BJ (cell line): ENCODE data around the gene NFKBIE. TPM values are rescaled to one million over a fixed set of nuclear protein-coding genes. Genes with fewer than 3 reads are reported as not detected.
A peak's percentile ranks its signal among the peaks of the same experiment; 100 is the strongest.

Experiments
- CTCF ChIA-PET: fragments of 350-600 bp; formaldehyde crosslinking; extraction: SDS; loops from one replicate; lab custom pipeline; 2021; ENCODE audit warnings: antibody characterized with exemption, inconsistent platforms; lab: Yijun Ruan, JAX
- POLR2A ChIA-PET: fragments of 300-600 bp; sonication (Branson Sonifier 250); formaldehyde crosslinking; extraction: SDS; loops from one replicate; lab custom pipeline; 2021; ENCODE audit warnings: antibody characterized with exemption; lab: Charles Lee
- DNase-seq: peaks from one replicate; pipeline ENCODE4 v3.0.0-alpha.2; 2011; ENCODE audit warnings: low read depth
- H3K27me3 ChIP-seq: 2 replicates; pipeline ENCODE4 v1.6.0; 2011; ENCODE audit warnings: low read length; ENCODE audit not compliant: control insufficient read depth, insufficient read depth
- H3K36me3 ChIP-seq: 2 replicates; pipeline ENCODE4 v1.5.1; 2011; ENCODE audit warnings: low read length; ENCODE audit not compliant: control insufficient read depth, insufficient read depth
- H3K4me3 ChIP-seq: 2 replicates; pipeline ENCODE4 v1.5.1; 2011; ENCODE audit warnings: low read depth, mild to moderate bottlenecking, control low read depth, low read length
- CTCF ChIP-seq: IDR thresholded peaks from 2 replicates; pipeline ENCODE4 v1.5.1; 2011; ENCODE audit warnings: low read depth, mild to moderate bottlenecking, control low read depth, inconsistent platforms, low read length, moderate library complexity; ENCODE audit not compliant: insufficient read depth
- polyA plus RNA-seq: library from polyadenylated mRNA; depleted of rRNA; stranded (reverse); fragments of >200 nt; gene quantifications from 2 replicates; pipeline ENCODE4 v1.2.3, GENCODE V29; 2011

Gene NFKBIE
- polyA plus RNA-seq, 1 experiment, result 8.0 TPM

- POLR2A ChIA-PET, result no interaction called here
These were observed 10.1 kb downstream of the NFKBIE start for GRCh38 chr6:44255105-44255808.

GRCh38 chr6:44254191-44255104 is 10.9 kb downstream of the NFKBIE start:
- CTCF ChIA-PET, result interaction anchor here (0.5 to 4.1 kb wide), 13 partner anchors 10 to 468 kb away, joined by 3 to 26 read pairs (median 5); no protein-coding TSS in a partner anchor
- POLR2A ChIA-PET, result no interaction called here
- Histone ChIP-seq H3K36me3 (peaks cover 39% of the 10 kb centered on the region), H3K27me3 (no peaks in the 10 kb centered on the region), H3K4me3 (no peak overlapping the region)
- no peak for TF ChIP-seq CTCF
- no peak for DNase-seq

More at GRCh38 chr6:44255105-44255808, 10.1 kb downstream of the NFKBIE start:
- DNase-seq, result no peak
- Histone ChIP-seq H3K27me3 (no peaks in the 10 kb centered on the region), H3K36me3 (peaks cover 39% of the 10 kb centered on the region), H3K4me3 (no peak overlapping the region)
- CTCF ChIA-PET, result interaction anchor here (0.8 to 4.1 kb wide), 9 partner anchors 9 to 159 kb away, joined by 3 to 26 read pairs (median 6); no protein-coding TSS in a partner anchor
- no peak for TF ChIP-seq CTCF

GRCh38 chr6:44253307-44254101 is 11.8 kb downstream of the NFKBIE start:
- no peak for DNase-seq

More at GRCh38 chr6:44253307-44254101, 11.8 kb downstream of the NFKBIE start:
- peak; percentile 55 for TF ChIP-seq CTCF
- H3K4me3 ChIP-seq, result no peak overlapping the region
- H3K27me3 ChIP-seq, result no peaks in the 10 kb centered on the region
- ChIA-PET CTCF (interaction anchor here (0.8 to 4.1 kb wide), 9 partner anchors 9 to 81 kb away, joined by 3 to 26 read pairs (median 5); no protein-coding TSS in a partner anchor), POLR2A (no interaction called here)
- H3K36me3 ChIP-seq, result peaks cover 41% of the 10 kb centered on the region
